ENCODE measurements around the gene ZNF500.
A peak's percentile ranks its signal among the peaks of the same experiment; 100 is the strongest.

DNA sequence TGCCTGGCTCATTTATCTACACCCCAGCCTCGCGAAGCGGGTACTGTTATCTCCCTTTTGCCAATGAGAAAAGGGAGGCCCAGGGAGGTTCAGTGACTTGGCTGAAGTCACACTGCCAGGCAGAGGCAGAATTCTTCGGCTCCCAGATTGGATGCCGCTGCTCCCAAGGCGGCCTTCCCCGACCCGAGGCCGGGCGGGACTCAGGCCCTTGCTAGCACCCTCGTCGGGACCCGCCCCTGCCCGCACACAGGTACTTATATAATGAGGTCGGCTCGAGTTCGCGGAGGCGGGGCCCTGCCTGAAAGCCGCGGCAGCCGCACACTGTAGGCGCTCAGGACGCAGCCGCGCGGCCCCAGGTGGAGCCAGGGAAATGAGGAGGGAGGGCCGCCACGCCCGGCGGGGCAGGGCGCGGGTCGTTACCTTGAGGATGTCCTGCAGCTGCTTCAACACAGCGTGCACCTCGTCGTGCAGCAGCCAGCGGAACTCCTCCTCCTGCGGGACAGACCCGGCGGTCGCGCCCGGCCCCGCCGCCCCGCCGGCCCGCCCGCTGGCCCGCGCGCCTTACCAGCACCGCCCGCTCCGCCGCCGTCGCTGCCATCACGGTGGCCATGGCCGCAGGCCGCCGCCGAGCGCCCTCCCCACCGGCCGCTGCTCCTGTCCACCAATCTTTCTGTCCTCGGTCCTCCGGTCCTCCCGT is 35.1 kb upstream of the ZNF500 start, which contains the start of gene ROGDI:
- no peak for TF ChIP-seq EZH2 (IDR thresholded peaks at IDR 0.05; ENCODE audit: low read depth, unreplicated experiment)
- TF ChIP-seq, protein P1, sequence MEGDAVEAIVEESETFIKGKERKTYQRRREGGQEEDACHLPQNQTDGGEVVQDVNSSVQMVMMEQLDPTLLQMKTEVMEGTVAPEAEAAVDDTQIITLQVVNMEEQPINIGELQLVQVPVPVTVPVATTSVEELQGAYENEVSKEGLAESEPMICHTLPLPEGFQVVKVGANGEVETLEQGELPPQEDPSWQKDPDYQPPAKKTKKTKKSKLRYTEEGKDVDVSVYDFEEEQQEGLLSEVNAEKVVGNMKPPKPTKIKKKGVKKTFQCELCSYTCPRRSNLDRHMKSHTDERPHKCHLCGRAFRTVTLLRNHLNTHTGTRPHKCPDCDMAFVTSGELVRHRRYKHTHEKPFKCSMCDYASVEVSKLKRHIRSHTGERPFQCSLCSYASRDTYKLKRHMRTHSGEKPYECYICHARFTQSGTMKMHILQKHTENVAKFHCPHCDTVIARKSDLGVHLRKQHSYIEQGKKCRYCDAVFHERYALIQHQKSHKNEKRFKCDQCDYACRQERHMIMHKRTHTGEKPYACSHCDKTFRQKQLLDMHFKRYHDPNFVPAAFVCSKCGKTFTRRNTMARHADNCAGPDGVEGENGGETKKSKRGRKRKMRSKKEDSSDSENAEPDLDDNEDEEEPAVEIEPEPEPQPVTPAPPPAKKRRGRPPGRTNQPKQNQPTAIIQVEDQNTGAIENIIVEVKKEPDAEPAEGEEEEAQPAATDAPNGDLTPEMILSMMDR (conservative IDR thresholded peaks at IDR 0.05; ENCODE audit: low read depth in 2 of 2), result no peak
- TF ChIP-seq POLR2AphosphoS5 (IDR thresholded peaks at IDR 0.05; ENCODE audit: low read depth), result peak; percentile 49
- TF ChIP-seq ZNF114 (CRISPR knock-in tag; IDR thresholded peaks at IDR 0.05), result no peak
- no peak for TF ChIP-seq EZH2phosphoT487 (IDR thresholded peaks at IDR 0.05; ENCODE audit: unreplicated experiment)
- TF ChIP-seq, protein P2, sequence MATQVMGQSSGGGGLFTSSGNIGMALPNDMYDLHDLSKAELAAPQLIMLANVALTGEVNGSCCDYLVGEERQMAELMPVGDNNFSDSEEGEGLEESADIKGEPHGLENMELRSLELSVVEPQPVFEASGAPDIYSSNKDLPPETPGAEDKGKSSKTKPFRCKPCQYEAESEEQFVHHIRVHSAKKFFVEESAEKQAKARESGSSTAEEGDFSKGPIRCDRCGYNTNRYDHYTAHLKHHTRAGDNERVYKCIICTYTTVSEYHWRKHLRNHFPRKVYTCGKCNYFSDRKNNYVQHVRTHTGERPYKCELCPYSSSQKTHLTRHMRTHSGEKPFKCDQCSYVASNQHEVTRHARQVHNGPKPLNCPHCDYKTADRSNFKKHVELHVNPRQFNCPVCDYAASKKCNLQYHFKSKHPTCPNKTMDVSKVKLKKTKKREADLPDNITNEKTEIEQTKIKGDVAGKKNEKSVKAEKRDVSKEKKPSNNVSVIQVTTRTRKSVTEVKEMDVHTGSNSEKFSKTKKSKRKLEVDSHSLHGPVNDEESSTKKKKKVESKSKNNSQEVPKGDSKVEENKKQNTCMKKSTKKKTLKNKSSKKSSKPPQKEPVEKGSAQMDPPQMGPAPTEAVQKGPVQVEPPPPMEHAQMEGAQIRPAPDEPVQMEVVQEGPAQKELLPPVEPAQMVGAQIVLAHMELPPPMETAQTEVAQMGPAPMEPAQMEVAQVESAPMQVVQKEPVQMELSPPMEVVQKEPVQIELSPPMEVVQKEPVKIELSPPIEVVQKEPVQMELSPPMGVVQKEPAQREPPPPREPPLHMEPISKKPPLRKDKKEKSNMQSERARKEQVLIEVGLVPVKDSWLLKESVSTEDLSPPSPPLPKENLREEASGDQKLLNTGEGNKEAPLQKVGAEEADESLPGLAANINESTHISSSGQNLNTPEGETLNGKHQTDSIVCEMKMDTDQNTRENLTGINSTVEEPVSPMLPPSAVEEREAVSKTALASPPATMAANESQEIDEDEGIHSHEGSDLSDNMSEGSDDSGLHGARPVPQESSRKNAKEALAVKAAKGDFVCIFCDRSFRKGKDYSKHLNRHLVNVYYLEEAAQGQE (IDR thresholded peaks at IDR 0.05; ENCODE audit: unreplicated experiment), result no peak
- TF ChIP-seq ZNF331 (CRISPR knock-in tag; IDR thresholded peaks at IDR 0.05; ENCODE audit: low read depth), result no peak
- TF ChIP-seq, protein P3, sequence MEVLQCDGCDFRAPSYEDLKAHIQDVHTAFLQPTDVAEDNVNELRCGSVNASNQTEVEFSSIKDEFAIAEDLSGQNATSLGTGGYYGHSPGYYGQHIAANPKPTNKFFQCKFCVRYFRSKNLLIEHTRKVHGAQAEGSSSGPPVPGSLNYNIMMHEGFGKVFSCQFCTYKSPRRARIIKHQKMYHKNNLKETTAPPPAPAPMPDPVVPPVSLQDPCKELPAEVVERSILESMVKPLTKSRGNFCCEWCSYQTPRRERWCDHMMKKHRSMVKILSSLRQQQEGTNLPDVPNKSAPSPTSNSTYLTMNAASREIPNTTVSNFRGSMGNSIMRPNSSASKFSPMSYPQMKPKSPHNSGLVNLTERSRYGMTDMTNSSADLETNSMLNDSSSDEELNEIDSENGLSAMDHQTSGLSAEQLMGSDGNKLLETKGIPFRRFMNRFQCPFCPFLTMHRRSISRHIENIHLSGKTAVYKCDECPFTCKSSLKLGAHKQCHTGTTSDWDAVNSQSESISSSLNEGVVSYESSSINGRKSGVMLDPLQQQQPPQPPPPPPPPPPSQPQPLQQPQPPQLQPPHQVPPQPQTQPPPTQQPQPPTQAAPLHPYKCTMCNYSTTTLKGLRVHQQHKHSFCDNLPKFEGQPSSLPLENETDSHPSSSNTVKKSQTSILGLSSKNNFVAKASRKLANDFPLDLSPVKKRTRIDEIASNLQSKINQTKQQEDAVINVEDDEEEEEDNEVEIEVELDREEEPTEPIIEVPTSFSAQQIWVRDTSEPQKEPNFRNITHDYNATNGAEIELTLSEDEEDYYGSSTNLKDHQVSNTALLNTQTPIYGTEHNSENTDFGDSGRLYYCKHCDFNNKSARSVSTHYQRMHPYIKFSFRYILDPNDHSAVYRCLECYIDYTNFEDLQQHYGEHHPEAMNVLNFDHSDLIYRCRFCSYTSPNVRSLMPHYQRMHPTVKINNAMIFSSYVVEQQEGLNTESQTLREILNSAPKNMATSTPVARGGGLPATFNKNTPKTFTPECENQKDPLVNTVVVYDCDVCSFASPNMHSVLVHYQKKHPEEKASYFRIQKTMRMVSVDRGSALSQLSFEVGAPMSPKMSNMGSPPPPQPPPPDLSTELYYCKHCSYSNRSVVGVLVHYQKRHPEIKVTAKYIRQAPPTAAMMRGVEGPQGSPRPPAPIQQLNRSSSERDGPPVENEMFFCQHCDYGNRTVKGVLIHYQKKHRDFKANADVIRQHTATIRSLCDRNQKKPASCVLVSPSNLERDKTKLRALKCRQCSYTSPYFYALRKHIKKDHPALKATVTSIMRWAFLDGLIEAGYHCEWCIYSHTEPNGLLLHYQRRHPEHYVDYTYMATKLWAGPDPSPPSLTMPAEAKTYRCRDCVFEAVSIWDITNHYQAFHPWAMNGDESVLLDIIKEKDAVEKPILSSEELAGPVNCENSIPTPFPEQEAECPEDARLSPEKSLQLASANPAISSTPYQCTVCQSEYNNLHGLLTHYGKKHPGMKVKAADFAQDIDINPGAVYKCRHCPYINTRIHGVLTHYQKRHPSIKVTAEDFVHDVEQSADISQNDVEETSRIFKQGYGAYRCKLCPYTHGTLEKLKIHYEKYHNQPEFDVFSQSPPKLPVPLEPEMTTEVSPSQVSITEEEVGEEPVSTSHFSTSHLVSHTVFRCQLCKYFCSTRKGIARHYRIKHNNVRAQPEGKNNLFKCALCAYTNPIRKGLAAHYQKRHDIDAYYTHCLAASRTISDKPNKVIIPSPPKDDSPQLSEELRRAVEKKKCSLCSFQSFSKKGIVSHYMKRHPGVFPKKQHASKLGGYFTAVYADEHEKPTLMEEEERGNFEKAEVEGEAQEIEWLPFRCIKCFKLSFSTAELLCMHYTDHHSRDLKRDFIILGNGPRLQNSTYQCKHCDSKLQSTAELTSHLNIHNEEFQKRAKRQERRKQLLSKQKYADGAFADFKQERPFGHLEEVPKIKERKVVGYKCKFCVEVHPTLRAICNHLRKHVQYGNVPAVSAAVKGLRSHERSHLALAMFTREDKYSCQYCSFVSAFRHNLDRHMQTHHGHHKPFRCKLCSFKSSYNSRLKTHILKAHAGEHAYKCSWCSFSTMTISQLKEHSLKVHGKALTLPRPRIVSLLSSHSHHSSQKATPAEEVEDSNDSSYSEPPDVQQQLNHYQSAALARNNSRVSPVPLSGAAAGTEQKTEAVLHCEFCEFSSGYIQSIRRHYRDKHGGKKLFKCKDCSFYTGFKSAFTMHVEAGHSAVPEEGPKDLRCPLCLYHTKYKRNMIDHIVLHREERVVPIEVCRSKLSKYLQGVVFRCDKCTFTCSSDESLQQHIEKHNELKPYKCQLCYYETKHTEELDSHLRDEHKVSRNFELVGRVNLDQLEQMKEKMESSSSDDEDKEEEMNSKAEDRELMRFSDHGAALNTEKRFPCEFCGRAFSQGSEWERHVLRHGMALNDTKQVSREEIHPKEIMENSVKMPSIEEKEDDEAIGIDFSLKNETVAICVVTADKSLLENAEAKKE (CRISPR knock-in tag; IDR thresholded peaks at IDR 0.05), result no peak
- TF ChIP-seq, protein P4, sequence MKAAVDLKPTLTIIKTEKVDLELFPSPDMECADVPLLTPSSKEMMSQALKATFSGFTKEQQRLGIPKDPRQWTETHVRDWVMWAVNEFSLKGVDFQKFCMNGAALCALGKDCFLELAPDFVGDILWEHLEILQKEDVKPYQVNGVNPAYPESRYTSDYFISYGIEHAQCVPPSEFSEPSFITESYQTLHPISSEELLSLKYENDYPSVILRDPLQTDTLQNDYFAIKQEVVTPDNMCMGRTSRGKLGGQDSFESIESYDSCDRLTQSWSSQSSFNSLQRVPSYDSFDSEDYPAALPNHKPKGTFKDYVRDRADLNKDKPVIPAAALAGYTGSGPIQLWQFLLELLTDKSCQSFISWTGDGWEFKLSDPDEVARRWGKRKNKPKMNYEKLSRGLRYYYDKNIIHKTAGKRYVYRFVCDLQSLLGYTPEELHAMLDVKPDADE (IDR thresholded peaks at IDR 0.05), result no peak

All from GM23338 (cell line).